Mucosa of gallbladder (tissue), 1 donor: ENCODE measurements around the gene ZNF521. TPM values are rescaled to one million over a fixed set of nuclear protein-coding genes. Genes with fewer than 3 reads are reported as not detected.

ENCODE experiments used
- DNase-seq: peaks from one replicate; pipeline ENCODE4 v3.0.0-alpha.2; 2020; ENCODE audit warnings: low spot score
- total RNA-seq: library from RNA; stranded (reverse); gene quantifications from one replicate; pipeline ENCODE4 v1.2.1, GENCODE V29; 2021
- donor health status: DM: no; HTN: no; CAD: no.

The ZNF521 gene
- total RNA-seq, 1 donor from 2014 or later: 14.6 TPM

DNA sequence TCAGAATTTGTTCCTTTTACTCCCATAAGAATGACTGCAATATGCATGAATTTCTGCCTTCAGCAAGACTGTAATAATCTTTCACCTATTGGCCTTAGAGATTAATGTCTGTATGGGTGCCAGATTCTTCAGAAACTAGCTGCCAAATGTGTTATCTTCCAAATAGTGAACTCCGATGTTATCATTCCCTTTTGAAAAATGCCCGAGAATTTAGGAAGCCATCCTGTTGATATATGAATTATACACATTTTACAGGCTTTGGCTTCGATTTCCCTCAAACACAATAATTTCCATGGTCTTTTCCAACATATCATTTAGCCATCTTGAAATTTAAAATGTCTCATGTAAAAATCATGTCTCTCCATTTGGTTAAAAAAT lies 101.5 kb downstream of the ZNF521 start:
- DNase-seq: no peak

DNA sequence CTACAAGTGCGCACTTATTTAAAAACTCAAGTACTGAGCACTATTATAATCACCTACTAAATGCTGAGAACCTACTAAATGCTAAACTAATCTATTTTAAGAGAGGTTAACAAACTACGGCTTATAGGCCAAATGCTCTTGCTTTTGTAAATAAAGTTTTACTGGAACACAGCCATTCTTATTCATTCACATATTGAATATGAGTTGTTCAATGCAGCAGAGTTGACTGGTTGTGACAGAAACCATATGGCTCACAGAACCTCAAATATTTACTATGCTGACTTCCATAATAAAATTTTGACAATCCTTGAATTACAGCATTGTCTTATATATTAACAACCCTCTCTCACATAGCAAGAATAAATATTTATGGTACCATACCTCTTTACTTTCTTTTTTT lies 103.2 kb downstream of the ZNF521 start:
- DNase-seq: no peak

DNA sequence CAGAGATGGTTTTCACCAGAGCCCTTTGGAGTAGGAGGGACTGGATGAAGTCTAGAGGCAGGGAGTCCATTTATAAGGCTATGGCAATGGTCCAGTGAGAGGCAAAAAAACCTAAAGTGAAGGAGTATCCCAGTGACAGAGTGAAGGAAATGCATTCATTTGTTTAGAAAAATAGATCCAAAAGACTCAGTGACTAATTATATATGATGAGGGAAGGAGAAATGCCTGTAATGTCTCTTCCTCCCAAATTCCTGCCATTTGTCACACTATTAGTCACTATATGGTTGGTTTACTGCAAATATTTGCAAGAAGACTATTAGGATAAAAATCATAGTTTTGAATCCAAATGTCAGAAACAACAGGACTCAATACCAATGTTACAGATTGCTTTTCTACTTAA lies 104.2 kb downstream of the ZNF521 start:
- no peak for DNase-seq

DNA sequence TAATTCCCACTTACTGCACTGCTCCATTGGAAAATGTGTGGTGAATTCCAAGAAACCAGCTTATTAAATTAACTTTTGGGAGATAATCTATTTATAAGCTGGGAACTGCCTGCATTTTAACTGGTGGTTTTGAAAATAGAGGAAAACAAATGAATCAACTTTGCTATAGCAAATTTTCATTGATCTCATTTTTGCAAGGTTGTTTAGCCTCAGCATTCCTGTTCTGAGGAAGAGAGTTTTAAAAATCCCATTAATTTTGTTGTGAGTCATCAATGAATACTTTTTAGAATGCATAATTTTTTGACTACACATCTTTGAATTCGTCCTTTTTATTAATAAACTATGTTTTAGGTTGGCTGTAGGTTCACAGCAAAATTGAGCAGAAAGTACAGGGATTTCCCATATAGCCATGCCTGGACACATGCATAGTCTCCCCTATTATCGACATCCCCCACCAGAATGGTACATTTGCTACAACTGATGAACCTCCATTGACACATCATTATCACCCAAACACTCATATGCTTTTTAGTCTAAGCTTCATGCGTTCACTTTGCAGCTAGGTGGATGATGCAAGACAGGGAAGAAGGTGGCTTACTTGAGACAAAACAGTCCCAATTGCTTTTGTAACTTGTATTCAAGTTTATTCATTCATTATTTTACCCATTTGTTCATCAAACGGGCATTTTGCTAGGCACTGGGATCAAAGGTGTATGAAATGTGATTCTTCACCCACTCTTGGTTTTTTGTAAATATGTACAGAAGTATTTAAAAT lies 106.9 kb downstream of the ZNF521 start:
- no peak for DNase-seq

DNA sequence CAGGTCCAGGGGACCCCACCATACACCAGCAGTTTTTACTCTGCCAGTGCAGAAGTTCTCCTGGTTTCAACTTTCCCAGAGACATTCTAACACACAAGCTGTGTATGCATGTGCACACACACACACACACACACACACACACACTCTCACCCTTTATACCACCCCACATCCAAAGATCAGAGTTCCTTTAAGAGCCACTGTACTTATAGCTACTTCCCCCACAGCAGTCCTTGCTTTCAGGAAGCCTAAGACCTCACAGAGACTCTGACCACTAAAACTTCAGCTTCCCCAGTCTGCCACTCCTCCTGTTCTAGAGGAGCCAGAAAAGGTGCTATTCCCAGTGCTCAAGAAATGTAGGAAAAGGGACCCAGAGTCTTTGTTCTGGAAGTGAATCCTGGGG lies 107.8 kb downstream of the ZNF521 start:
- DNase-seq: no peak

DNA sequence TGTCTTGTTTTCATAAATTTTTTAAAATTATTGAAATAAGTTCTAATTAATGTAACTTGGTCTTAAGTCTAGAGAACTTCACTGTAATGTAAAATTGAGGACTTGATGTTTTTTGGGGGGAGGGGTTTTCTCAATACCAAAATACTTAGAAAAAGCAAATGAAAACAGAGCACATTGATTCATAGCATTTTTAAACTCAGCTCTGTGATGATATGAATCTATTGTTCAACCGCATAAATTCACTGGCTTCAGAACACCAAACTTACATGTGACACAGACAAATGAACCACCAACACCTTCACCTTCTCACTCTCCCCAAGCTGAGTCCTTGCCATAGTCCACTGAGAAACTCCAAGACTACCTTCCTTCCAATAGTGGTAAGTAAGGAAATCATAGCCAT lies 108.2 kb downstream of the ZNF521 start:
- no peak for DNase-seq

DNA sequence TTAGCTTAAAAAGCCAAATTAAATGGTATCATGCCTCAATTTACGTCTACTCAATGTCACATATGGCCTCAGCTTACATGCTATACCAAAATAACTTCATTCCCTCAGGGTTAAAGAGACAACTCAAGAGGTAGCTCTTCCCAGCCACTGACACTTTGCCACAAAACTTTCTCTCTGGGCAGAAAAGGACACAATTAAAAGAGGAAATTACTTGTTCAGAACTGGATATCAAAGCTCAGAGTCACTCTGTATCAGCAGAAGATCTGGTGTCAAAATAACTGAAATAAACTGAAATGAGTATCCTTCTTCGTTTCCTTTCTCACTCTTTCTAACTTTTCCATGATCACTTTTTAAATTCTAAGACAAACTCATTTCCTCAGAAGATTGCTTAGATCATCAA lies 108.7 kb downstream of the ZNF521 start:
- DNase-seq: no peak

DNA sequence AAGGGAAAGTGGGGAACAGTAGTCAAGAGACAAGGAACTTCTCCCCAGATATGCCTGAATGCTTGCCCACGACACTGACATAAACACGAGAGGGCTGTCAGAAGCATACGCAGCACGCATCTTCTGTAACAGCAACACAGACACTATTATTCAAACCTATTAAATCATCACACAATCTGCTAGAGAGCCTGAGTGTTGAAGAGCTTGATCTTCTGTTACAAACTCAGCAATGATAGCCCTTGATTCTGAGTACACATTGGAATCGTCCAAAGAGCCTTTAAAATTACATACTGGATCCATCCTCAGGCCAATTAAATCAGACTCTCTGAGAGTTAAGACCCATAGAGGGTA lies 111.6 kb downstream of the ZNF521 start:
- DNase-seq: no peak

DNA sequence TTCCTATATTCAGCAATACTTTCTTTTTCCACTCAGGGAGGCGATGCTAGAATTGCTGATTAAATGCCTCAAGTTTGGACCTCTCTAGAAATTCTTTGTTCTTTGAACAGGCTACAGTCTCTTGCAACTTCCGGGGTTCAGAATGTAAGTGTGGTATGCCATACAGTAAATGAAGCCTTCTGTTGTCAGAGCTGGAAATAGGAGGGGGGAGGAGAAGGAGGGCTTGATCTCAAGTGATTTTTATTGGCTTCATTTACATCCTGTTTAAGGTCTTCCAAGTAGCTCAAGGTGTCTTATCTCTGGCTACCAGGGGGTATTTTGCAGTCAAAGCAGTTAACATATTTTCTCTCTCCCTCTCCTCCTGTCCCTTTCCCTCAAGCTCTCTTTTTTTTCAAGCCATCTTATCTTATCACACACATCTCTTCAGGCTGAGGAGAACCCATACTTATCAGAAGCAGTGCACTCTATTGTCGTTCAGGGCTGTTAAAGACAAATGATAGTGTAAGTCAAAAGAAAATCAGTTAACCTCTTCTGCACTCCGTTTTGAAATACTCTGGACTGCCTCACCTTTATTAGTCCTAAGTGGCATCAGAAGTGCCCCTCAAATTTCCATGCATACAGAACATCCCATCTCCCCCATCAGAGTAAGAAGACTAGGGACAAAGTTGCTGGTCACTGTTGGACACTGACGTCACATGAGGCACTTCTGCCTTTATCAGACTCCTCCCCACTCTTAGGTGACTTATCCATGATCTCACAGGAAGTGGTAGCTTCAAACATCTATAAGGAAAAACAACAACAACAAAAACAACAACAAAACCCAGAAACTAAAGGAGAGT lies 112.2 kb downstream of the ZNF521 start:
- DNase-seq: no peak

DNA sequence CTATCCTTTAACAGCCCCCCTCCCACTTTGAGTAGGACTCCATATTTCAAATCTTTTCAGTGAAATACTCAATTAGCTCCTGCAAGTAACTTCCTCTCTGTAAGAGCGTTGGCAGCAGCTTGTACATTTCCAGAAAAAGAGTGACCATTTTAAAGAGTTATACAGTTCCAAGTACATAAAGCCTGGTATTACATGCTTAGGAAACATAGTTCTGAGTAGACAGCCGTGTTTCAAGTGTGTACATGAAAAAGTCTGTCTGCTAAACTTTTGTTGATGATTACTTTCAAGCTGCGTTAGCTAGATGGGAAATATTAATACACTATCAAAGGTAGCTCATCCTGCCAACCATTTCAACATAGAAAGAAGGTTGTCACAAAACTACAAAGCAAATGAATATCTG lies 112.8 kb downstream of the ZNF521 start:
- DNase-seq: no peak

DNA sequence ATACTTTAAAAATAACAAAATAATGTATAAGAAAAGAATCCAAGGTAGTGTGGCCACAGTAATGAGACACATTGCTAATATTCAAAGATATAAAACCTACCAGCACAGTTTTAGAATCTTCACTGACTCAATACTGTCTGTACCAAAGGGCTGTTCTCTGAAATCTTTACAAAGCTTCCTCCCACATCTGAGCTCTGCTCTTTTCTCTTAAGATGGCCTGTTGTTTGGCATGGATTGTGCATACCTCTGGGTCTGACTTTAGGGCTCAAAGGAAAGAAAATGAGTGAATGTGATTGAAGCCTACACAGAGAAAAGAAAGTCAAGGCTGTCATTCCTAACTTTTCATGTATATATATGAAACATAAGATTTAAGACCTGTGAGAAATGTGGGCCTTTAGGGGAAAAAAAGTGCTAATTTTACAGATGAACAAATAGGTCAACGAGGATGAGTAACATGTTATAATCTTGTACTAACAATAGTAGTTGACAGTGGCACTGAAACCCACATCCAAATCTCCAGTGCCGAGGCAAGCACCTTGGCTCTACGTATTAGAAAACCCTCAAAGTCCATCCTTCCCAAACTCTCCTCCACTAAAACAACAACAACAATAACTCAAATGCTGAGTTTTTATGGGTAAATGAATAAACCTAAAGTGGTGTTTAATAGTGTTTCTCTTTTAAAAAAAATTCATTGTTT lies 114.2 kb downstream of the ZNF521 start:
- no peak for DNase-seq

DNA sequence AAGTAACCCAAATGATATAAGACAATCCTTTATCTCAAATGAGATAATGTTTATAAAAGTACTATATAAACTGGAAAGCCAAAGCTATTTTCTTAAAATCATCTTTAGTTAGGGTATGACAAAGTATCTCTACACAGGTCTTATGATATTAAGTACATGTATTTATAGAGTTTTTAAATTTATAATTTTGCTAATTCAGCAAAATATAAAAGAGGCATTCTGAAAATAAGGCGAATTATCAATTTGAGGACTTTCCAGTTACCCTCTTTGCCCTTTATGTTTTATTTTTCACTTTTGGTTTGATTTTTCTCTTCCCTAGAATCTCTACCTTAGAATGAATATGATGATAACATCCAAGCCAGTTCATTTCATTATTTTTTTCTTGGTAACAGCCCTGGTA lies 115.2 kb downstream of the ZNF521 start:
- DNase-seq: no peak

DNA sequence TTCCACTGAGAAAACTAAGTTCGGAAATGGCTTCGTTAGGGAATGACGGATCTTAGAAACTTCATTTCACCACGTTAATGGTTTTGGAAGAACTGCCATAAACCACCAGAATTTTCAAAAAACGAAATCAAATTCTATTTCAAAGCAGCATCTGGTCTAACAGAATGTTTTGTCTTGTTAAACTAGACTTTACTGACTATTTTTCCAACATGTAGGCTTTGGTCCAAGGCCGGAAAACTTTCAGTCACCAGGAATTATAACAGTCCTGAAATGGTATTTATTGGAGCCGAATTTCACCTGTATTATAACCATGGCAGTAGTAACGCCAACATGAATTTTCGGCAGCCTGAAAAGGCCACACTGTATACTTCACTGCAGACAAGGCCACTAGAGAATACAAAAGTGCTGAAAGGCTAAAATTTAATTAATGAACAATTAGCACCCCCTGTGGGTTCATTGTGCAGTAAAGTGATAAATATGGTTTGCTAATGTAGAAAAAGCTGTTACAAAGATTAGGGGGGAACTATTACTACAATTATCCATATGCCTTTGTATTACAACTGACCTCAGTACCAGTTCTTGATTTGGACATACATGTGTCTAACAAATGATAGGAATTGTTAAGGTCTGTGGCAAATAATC lies 116.4 kb downstream of the ZNF521 start:
- no peak for DNase-seq

DNA sequence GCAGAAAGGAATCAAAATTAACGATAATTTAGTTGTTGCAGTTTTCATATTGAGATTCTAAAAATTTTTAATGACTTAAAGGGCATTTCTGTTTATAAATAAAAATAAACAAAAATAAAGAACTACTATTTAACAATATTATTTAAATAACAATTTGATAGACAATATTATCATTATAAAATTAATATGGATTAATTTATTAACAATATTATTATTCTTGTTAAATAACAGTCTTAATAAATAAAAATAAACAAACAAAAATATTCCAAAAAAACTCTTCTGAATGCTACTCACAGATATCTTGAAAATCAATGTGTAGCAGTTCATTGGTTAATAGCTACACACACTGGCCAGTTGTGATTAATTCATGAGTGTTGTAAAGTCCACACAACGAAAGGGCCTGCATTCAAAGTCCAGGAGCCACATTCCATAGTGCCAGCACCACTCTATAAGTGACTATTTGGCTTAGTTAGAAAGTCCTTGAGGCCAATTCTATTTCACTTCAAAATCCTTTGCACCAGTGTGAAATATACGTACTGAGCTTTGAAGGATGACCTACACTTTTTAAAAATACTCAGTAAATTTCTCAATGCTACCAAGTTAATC lies 117.1 kb downstream of the ZNF521 start:
- no peak for DNase-seq

DNA sequence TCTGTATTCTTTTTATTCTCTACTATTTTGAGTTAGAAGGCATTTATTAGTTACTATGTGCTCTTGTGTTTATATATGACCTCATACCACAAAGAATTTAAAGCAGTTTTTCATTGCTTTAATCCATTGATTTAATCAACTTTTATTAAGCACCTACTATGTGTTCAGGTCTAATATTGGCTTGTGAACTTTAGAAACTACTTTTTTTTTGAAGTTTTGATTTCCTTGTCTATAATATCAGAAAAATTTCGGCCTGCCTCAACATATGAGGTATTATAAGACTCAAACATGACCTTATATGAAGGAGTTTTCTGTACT lies 117.7 kb downstream of the ZNF521 start:
- no peak for DNase-seq

DNA sequence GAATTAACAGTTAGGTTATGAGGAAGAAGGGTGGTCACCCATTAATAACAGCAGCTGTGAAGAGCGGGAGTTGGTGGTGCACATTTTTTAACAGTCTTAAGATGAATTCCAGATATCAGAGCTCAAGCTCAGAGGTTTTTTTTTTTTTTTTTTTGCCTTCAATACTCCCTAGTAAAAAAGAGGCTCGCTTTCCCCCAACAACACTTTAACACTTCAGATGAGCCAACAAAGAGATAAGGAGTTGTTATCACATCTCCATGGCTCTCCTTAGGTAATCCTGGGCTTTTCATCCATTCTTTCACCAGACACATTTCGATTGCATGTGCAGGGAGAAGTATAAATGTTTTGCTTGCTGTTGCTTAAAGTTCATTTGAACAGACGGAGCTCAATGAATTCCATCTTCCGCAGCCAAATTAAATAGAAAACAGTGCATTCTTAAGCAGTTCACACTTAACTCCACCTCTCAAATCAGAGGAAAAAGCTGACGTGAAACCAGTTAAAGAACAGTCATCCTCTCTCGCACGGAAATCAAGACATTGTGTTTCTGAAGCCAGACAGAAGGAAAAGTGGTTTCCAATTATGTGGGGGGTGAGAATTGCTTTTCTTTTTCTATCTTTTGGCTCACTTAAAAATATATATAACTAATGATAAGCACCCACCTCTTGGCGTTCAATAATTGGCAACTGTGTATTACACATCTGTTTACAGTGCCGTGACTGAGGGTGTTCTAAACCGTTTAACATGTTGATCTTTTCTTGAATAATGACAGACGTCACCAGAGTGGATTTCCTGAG lies 118.2 kb downstream of the ZNF521 start:
- no peak for DNase-seq

DNA sequence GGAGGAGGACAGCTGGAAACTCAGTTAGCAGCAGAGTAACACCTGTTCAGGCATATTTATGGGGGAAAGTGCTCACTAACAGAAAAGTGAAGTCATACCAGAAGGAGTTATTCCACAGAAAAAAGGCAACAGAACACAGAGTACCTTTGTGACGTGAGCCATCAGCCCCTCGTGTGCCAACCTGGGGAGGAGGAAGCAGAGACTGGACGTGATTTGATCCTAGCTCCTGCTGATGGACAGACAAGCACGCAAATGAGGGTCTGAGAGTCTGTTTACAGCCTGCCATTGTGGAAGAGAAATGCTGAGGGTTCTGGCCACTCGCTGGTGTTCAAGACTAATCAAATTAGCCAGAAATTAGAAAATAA lies 120.7 kb downstream of the ZNF521 start:
- no peak for DNase-seq

DNA sequence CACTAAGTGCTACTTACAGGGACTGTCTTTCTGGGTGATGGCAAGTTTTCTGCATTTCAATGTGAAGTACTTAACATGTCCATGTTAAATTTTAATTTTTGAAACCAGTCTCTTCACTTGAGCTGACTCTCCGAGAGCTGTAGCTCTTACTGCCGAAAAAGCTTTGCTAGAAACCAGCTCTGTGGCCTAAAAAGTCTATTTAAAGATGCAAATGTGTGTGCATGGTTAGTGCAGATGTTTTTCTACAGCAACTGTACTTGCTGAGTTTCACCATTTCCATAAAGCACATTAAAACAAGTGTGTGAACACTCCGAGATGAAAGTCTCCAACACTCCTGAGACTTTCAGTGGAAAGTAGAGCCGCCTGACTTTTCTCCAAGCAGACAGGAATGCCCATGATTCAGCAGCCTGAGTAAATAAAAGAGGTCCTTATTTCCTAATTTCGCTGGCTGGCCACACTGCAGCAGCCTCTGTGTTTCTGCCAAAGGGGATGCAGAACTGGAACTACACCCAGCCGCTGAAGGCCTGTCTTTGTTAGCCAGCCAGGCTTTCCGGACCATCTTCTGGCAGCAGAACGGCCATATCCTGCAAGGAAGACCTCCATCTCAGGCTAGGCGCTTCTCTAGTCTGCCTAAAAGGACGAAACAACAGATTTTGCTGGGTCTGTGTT lies 121.2 kb downstream of the ZNF521 start:
- DNase-seq: peak; percentile 74

DNA sequence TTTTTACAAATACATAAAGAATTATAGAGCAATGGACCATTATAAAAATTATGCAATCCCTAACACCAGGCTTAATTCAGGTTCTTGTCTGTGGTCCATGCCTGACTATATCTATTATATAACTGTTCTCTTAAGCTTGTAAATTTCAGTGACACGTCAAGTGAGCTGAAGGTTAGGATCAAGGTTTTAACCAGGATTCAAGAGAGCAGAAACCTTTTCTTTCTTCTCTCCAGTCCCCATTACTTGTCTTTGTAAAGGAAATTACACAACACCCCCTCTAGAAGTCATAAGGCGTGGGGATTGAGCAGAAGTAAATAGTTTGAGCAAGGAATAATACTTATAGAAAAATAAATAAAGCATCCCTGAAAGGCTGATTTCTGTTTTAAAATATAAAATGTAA lies 122.0 kb downstream of the ZNF521 start:
- no peak for DNase-seq

DNA sequence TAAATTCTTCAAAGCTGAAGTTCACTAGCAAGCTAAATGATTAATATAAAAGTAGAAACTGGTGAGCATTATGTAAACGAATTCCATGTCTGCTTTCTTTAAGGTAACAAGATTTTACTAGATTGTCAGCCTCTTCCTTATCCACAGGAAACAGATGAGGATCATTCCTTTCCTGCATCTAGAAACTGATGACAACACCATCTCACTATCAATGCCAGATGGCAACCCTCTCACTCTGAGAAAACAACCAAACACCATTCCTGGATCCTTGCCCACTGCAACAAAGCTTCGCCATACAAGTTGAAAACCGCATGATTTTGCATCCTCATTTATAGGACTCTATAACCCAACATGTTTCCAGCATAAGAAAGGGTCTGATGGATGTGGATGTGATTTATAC lies 122.9 kb downstream of the ZNF521 start:
- peak; percentile 17 for DNase-seq

DNA sequence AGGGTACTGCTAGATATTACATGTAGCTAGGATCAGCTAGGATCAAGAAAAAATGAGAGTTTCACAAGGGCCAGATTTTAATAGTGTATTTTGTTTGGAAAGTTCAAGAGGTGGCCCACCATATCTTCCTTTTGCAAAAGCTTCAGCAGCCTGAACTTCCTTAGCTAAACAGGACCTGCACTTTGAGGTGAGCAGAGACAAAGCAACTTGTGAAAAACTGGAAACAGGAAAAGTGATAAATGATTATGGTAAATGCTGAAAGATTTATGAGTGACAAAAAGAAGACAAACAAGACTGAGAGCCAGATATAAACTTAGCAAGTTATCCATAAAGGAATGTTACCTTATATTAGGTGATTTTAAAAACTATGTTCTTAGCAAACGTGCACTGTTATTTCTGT lies 123.6 kb downstream of the ZNF521 start:
- DNase-seq: no peak
